GM19238 (cell line): ENCODE results near the gene NXF1.
"Not testable (repeated sequence)": the region's sequence is repeated elsewhere in the genome, so short reads cannot be mapped to it uniquely, and the experiment has no call there.

Source experiments
- DNase-seq: peaks from one replicate; pipeline ENCODE4 v3.0.0; 2011; ENCODE audit warnings: low spot score; ENCODE audit not compliant: insufficient read length

The NXF1 gene

DNA sequence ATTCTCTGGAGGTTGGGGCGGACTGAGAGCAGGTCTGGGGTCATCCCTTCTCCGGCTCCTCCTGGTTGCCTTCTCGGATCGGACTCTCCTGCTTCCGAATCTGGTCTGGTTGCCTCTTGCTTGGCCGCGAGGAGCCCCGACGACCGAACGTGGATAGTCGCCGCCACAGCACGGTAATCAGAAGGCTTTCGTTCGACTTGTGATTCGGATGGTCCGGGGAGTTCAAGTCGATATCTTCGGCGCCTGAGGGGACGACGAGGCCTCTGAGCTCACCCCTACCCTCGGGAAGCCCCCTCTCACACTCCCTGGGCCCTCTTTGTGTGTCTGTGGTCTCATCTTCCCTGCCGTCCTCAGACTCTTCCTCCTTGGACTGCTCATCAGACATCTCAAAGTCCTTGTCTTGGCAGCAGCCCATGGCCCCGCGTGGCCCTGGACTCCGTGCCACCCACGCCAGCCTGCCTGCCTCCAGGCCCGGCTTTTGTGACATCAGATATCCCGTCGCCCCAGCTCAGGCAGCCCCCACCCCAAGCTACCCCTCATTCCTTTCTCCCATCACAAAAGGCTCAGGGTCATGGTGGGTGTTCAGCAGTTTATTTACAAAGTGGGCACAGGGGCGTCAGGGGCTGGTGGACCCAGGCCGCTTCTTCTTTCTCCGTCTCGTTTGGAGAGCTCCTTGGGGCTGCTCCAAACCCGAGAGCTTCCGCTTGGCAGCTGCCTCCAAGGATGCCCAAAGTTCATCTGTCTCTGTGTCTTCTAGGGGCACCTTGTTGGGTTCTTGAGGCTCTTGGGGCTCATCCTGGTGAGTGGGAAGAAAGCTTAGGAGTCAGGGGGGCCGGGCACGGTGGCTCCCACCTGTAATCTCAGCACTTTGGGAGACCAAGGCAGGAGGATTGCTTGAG, 27.3 kb upstream of the NXF1 start, which contains the start of gene TEX54:
Gene TEX54, minus strand, starts transcription at position 506 of the 899 bp plus-strand sequence.
- no peak for DNase-seq

- peak; percentile 91 for DNase-seq
Measured at GRCh38 chr11:62831520-62832335, 26.5 kb upstream of the NXF1 start, which contains the start of gene STX5. Gene STX5, minus strand, starts transcription at chr11:62832051. Its CDS starts 808 bp downstream, at chr11:62831243.

GRCh38 chr11:62830904-62831519, 25.8 kb upstream of the NXF1 start:
- no peak for DNase-seq

DNA sequence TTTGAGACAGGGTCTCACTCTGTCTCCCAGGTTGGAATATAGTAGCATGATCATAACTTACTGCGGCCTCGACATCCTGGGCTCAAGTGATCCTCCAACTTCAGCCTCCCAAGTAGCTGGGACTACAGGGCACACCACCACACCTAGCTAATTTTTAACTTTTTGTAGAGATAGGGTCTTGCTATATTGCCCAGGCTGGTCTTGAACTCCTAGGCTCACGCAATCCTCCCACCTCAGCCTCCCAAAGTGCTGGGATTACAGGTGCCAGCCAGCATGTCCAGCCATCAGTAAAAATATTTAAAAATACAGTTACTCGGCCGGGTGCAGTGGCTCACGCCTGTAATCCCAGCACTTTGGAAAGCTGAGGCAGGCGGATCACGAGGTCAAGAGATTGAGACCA, 22.9 kb upstream of the NXF1 start:
- DNase-seq: not testable (repeated sequence)

GRCh38 chr11:62823677-62824076, 18.4 kb upstream of the NXF1 start:
- no peak for DNase-seq

DNA sequence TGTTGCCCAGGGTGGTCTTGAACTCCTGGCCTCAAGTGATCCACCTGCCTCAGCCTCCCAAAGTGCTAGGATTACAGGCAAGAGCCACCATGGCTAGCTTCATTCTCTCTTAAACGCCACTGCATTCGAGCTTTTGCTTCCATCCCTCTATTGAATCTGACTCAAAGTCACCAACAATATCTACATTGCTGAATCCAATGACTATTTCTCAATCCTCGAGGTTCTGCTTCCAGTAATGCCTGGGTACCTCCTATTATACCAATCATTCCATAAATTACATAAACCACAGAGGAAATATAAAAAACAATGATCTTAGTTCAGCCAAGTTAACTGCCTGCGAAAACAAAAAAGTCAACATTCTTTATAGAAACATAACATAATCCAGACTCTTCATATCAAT, 11.9 kb upstream of the NXF1 start:
- no peak for DNase-seq

- no peak for DNase-seq
Measured at GRCh38 chr11:62816557-62816956, 11.3 kb upstream of the NXF1 start.

DNA sequence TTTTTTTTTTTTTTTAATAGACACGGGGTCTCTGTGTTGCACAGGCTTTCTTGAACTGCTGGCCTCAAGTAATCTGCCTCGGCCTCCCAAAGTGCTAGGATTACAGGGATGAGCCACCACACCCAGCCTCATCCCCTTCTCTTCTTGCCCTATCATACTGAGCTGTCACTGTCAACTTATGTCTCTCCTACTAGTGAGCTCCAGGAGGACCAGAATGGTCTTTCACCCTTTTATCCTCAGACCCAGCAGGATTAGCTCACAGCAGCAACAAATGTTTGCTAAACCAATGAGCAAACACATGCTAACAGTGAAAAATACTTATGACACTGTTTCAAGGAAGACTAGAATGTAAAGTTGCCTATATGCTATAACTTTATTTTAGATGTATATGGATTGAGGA, 6.4 kb upstream of the NXF1 start:
- no peak for DNase-seq

GRCh38 chr11:62810748-62811147, 5.5 kb upstream of the NXF1 start:
- no peak for DNase-seq

DNA sequence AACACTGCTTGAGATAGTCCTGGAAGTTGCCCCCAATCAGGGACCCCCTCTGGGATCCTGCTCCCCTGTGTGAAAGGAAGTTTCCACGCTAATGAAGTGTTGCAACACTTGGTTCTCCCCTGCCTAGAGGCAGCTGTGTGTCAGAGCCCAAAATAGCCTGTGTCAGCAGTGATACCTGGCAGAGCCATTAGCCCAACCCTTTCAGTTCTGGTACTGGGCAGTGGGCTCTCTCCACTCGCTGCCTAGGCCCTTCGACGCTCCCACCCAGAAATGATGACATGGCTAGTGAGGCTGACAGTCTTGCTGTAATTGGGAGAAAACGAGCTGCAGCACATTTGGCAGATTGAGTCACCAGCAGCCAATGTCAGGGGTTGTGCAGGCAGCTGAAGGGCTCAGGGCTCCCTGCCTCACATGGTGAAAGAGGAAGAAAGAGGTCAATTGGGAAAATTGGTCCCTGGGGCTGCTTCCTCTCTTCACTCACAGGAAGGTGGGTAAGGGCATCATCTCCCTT, 1.4 kb upstream of the NXF1 start:
- no peak for DNase-seq

DNA sequence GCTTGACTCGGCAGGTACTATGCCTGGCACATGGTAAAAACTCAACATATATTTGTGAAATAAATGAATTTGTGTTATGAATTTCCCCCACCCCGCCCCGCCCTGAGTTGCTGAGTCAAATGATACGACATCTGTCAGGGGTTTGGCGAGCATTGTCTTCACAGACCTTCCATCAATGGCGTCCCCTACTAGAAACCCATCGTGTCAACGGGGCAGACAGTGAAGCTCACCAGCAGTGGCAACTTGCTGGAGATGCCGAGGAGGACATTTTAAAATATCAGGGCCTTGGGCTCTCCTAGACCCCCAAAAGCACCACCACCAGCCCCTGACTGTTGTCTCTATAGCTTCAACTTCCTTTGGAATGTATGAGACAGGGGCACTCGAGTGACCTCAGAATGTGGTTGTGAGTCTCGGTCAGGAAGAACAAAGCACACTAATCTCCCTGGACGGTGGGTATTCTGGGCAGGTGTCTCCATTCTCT, 761 bp upstream of the NXF1 start:
- DNase-seq: no peak

- DNase-seq: no peak
Measured at GRCh38 chr11:62804310-62805075, 747 bp downstream of the NXF1 start.

DNA sequence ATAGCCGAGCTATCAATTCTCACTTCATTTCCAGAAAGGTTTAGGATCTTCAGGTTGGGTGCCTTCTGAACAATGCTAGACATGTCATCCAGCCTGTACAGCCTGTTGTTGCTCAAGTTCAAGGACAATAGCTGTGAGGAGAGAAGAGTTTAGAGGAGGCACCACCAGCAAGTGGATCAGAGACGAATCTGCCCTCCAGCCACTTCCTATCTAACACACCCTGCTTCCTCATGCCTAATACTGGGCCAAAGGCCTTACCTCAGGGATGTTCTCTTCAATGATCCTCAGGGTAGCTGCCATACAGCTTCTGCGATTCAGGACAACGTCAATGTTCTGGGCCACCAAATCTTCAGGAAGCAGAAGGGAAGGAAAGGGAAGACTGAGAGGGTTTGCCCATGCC, 4.2 kb downstream of the NXF1 start:
- no peak for DNase-seq

GRCh38 chr11:62799486-62799885, 5.8 kb downstream of the NXF1 start:
- DNase-seq: no peak

DNA sequence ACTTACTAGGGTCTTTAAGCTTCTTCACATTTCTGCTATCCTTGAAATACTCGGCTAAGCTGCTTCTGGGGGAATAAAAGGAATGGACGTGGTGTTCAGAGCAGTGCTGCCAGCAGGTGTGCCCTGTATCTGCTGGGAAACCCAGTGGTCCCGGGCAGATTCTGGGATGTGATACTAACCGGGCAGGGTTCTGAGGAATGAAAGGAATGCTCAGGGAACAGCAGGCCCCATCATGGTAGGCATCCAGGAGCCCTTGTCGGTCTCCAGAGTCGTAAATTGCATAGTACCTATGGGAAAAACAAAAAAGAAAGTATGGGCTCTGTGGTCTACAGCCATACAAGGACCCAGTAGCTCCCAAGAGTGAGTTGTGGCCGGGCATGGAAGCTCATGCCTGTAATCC, 9.0 kb downstream of the NXF1 start:
- no peak for DNase-seq

DNA sequence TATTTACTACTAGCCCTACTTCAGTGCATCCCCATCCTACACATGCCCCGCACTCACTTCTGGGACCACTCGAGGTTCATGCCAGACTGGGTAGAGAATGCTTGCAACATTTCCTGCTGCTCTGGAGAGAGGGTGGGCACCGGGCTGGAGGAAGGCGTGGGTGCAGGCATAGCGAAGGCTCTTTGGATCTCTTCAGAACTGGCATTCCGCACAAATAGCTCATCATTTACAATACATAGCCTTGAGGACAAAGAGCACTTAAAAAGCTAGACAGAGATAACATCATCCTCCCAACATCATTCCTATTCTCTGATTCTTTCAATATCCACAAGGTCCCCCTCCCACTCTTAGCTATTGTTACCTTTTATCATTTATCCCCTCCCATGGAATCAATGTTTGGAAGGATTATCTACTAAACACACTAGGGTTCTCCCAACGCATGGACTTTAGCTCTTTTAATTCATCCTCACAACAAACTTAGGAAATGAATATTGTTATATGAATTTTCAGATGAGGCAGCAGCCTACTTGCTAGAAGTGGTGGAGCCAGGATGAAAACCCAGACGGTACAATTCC, 11.0 kb downstream of the NXF1 start:
- DNase-seq: no peak

- DNase-seq: no peak
Measured at GRCh38 chr11:62792202-62792575, 13.1 kb downstream of the NXF1 start.

DNA sequence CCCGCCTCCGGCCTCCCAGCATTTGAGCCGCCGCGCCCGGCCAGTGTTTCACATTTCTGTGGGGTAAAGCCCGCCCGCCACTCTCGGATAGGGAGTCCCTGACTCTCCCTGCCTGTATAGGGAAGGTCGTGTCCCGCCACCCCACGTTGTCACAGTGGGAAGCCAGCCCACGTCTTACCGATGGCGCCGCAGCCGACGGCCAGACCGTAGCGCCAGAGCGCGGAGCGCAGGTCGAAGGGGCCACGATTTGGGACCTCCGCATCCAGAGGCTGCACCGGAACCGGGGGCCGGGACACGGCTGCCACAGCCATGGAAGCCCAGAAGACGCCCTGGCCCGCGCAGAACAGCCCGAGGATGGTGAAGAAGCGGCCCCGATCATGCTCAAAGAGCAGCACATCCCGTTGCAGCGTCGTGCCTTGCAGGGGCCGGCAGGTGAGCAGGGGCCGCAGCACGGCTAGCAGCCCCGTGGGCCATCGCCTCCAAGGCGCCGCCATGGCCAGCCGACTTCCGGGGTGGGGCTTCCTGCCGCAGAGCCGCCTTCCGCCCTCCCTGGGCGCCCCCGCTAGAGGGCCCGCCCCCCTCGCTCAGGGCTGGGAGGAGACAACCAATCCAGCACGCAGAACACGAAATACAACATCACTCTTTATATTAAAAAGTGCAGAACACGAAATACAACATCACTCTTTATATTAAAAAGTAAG, 13.6 kb downstream of the NXF1 start, which contains the start of gene TMEM223:
Gene TMEM223, minus strand, starts transcription at position 506 of the 701 bp plus-strand sequence. Its CDS starts 12 bp downstream, at position 494.
- DNase-seq: peak; percentile 91

GRCh38 chr11:62789576-62789975, 15.7 kb downstream of the NXF1 start:
- no peak for DNase-seq

DNA sequence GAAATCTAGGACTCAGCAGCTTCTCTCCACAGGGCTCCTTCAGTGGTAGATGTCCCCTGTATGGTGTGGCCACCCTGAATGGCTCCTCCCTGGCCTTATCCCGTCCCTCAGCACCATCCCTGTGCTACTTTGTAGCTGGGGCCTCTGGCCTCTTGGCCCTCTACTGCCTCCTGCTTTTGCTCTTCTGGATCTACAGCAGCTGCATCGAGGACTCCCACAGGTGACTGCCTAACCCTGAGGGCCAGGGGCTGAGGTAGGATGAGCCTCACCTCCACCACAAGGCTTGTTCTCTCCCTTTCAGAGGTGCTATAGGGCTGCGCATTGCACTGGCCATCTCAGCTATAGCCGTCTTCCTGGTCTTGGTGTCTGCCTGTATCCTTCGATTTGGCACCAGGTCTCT, 16.2 kb downstream of the NXF1 start:
- DNase-seq: no peak
